Ramos (cell line): ENCODE data around the gene KCTD13.

Experiments used
- in situ Hi-C: fragments of 300-500 bp; cut with MboI; formaldehyde crosslinking; loops from one replicate; pipeline ENCODE4 v1.14.3; 2022; ENCODE audit warnings: low sequenced_read_pairs; ENCODE audit not compliant: unreplicated experiment

Gene KCTD13

GRCh38 chr16:29857133-29857760 is 68.8 kb downstream of the KCTD13 start:
- in situ Hi-C loops = no loop called here
